ENCODE measurements around the gene XPO6.

DNA sequence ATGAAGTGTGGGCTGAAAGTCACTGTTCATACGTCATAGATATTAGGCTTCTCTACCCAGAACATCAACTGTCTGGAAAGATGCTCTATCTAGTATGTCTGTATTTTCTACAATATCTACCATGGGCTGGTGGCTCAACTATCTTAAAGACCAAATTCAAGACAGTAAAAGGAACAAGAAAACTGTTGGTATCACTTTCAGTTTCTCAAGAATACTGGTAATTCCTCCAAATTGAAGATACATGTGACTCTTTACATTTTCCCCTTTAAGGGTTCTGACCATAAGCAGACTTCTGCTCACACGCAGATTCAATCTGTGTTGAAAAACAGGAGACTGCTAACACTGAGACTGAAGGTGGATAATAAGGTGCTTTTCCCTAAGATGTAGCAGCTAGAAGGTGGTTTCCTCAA lies 24.2 kb downstream of the XPO6 start:
- TF ChIP-seq CTCF (optimal IDR thresholded peaks at IDR 0.05 in 1 of 3, IDR thresholded peaks at IDR 0.05 in 1 of 3, conservative IDR thresholded peaks at IDR 0.05 in 1 of 3; ENCODE audit: extremely low read depth in 1 of 3, insufficient read depth in 2 of 3, low read length in 3 of 3) = no peak
- no peak for TF ChIP-seq EZH2 (IDR thresholded peaks at IDR 0.05; ENCODE audit: low read length)
